ENCODE measurements around the gene GRK6. TPM values are rescaled to one million over a fixed set of nuclear protein-coding genes. Genes with fewer than 3 reads are reported as not detected.

The GRK6 gene
- total RNA-seq, 1 donor from 2014 or later = 46.4 TPM

DNA sequence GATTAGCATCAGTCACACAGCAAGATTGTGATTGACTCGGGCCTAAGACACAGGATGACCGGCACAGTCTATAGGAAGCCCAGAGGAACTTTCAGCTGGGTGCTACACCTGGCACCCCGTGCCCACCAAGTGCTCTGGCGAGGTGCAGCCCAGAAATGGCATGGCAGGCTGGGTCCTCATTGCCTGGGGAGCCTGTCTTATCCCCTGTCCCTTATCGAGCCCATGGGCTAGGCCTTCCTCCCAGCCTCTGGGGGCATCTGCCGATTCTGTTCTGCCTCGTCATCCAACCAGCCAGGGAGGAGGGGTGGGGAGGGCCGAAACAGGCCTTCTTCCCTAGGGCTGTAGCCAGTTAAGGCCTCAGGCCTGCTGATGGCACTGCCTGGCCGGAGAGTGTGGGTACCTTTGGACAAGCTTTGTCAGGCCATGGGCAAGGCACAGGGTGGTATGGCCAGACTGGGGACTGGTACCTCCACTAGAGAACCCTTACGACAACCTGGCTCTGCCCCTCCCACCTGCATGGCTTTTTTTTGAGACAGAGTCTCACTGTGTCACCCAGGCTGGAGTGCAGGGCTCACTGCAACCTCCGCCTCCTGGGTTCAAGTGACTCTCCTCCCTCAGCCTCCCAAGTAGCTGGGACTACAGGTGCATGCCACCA is 1.6 kb downstream of the GRK6 start:
- no peak for DNase-seq (ENCODE audit: low read depth)
- H3K4me3 ChIP-seq (ENCODE audit: low read depth, low read length) = no peak overlapping the region
- H3K36me3 ChIP-seq (ENCODE audit: control insufficient read depth, insufficient read depth, low read length) = peaks cover 6% of the 10 kb centered on the region
- H3K27me3 ChIP-seq (ENCODE audit: control insufficient read depth, insufficient read depth, low read length) = no peaks in the 10 kb centered on the region
- TF ChIP-seq, protein P1, sequence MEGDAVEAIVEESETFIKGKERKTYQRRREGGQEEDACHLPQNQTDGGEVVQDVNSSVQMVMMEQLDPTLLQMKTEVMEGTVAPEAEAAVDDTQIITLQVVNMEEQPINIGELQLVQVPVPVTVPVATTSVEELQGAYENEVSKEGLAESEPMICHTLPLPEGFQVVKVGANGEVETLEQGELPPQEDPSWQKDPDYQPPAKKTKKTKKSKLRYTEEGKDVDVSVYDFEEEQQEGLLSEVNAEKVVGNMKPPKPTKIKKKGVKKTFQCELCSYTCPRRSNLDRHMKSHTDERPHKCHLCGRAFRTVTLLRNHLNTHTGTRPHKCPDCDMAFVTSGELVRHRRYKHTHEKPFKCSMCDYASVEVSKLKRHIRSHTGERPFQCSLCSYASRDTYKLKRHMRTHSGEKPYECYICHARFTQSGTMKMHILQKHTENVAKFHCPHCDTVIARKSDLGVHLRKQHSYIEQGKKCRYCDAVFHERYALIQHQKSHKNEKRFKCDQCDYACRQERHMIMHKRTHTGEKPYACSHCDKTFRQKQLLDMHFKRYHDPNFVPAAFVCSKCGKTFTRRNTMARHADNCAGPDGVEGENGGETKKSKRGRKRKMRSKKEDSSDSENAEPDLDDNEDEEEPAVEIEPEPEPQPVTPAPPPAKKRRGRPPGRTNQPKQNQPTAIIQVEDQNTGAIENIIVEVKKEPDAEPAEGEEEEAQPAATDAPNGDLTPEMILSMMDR (IDR thresholded peaks at IDR 0.05; ENCODE audit: insufficient read depth, low read length, poor library complexity, severe bottlenecking) = no peak

DNA sequence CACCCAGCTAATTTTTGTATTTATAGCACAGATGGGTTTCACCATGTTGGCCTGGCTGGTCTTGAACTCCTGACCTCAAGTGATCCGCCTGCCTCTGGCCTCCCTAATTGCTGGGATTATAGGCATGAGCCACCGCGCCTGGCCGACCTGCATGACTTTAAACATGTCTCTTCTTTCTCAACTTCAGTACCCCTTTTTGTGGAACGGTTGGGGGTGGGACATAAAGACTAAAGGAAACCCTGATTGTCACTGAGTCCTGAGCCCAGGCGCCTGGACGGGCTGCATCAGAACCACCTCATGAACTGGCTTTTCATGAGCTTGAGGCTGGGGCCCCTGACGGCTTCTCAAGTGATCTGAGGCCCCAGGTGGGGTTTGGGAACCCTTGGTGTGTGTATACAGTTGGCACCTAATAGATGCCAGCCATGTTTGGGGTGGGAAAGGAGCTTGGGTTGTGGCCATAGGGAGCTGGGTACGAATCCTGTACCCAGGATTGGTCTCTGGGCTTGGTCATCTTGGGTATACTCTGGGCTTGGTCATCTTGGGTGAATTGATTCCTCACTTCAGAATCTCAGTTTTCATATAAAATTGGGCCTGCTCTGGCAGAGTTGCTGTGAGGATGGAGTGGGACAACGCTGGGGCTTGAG is 2.2 kb downstream of the GRK6 start:
- no peaks in the 10 kb centered on the region for H3K27me3 ChIP-seq (ENCODE audit: control insufficient read depth, insufficient read depth, low read length)
- H3K4me3 ChIP-seq (ENCODE audit: low read depth, low read length) = no peak overlapping the region
- H3K36me3 ChIP-seq (ENCODE audit: control insufficient read depth, insufficient read depth, low read length) = peaks cover 6% of the 10 kb centered on the region
- TF ChIP-seq, protein P1 (IDR thresholded peaks at IDR 0.05; ENCODE audit: insufficient read depth, low read length, poor library complexity, severe bottlenecking) = no peak
- no peak for DNase-seq (ENCODE audit: low read depth)

DNA sequence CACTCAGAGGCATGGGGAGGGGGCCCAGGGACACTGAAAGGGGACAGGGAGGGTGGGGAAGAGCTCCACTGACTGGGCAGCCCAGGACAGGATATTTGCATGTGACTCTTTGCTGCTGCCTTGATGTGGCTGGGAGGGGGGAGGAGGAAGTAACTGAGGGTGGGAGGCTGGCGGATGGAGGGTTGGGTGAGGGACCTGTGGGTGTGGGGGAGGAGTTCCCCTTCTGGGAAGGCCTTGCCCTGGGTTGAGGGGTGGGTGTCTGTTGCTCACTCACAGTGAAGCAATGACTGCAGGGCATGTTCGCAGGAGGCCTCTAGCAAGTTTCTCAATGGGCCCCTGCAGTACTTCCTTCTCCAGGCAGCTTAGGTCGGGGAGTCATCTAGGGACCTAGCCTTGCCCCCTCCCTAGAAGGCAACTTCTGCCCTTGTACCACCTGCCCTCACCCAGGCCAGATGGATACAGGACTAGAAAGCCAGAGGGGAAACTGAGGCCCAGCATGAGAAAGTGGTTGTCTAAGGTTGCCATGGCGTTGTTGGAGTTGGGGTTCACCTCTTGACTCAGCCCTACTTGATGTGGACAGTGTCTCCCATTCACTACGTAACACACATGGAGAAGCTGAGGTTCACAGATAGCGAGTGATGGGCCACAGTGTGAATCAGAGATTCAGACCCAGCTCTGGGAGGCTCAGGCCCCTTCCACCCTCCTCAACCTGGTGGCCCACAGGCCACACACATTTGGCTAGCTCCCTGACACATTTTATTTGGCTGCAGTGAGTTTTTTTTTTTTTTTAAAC is 3.0 kb downstream of the GRK6 start:
- H3K4me3 ChIP-seq (ENCODE audit: low read depth, low read length) = no peak overlapping the region
- H3K27me3 ChIP-seq (ENCODE audit: control insufficient read depth, insufficient read depth, low read length) = no peaks in the 10 kb centered on the region
- peaks cover 6% of the 10 kb centered on the region for H3K36me3 ChIP-seq (ENCODE audit: control insufficient read depth, insufficient read depth, low read length)
- no peak for DNase-seq (ENCODE audit: low read depth)
- TF ChIP-seq, protein P1 (IDR thresholded peaks at IDR 0.05; ENCODE audit: insufficient read depth, low read length, poor library complexity, severe bottlenecking) = no peak

DNA sequence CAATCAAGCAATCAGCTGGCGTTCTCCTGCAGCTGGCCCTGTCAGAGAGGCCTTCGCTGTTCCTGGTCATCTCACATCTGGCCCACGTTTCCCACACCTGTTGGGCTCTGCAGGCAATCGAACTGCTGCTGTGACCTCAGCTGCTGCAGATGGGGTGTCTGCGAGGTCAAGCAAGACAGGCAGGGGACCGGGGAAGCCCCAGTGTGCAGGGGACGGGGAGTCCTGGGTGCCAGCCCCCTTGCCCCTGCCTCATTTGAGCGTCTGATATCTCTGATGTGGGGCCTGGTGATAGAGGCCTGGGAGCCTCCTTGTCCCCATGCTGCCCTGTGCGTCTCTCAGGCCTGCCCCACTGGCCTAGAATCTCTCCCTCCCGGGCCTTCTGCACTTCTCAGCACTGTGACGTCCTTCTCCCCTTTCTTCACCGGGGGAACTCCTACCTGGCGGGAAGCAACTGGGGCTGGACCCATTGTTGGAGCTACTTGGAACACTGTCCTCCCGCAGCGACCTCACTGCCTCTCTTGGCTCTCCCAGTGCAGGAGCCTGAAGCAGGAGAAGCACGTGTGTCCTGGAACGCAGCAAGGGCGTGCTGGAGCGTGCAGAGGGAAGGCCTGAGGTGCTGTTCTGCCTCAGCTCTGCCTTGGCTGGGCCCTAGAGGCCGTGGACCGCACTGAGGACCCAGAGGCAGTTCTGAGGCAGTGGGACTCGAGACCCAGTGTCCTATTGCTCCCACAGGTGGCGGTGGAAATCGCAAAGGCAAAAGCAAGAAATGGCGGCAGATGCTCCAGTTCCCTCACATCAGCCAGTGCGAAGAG is 3.9 kb downstream of the GRK6 start:
- DNase-seq (ENCODE audit: low read depth) = no peak
- Histone ChIP-seq H3K4me3 (ENCODE audit: low read depth, low read length) (no peak overlapping the region), H3K36me3 (ENCODE audit: control insufficient read depth, insufficient read depth, low read length) (peaks cover 6% of the 10 kb centered on the region), H3K27me3 (ENCODE audit: control insufficient read depth, insufficient read depth, low read length) (no peaks in the 10 kb centered on the region)
- TF ChIP-seq, protein P1 (IDR thresholded peaks at IDR 0.05; ENCODE audit: insufficient read depth, low read length, poor library complexity, severe bottlenecking) = no peak

DNA sequence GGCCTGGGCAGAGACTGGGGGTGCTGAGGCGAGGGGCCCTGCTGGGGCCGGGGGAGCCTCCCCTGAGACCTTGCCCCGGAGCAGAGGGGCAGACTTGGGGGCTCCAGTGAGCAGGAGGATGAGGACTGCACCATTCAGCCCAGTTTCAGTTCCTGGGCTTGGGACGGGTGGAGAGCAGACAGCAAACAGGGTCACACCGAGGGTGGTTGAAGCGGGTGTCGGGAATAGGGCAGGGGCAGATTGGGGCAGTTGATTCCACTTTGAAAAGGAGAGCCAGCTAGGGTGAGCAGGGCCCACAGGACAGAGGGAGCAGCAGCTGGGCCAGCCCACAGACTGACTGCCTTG is 4.5 kb downstream of the GRK6 start:
- peaks cover 6% of the 10 kb centered on the region for H3K36me3 ChIP-seq (ENCODE audit: control insufficient read depth, insufficient read depth, low read length)
- H3K27me3 ChIP-seq (ENCODE audit: control insufficient read depth, insufficient read depth, low read length) = no peaks in the 10 kb centered on the region
- no peak for DNase-seq (ENCODE audit: low read depth)
- TF ChIP-seq, protein P1 (IDR thresholded peaks at IDR 0.05; ENCODE audit: insufficient read depth, low read length, poor library complexity, severe bottlenecking) = no peak
- H3K4me3 ChIP-seq (ENCODE audit: low read depth, low read length) = no peak overlapping the region

Data from kidney epithelial cell (primary cell).